DMS153 treated with DMSO at 0.1 percent for 48 hours (cell line): ENCODE results near the gene WNT1.

Experiments used
- DNase-seq: peaks from one replicate; lab custom pipeline; 2025; ENCODE audit not compliant: unreplicated experiment; lab: John Stamatoyannopoulos, UW

Gene WNT1

GRCh38 chr12:48980389-48980952 is 2.3 kb downstream of the WNT1 start:
- DNase-seq: no peak

DNA sequence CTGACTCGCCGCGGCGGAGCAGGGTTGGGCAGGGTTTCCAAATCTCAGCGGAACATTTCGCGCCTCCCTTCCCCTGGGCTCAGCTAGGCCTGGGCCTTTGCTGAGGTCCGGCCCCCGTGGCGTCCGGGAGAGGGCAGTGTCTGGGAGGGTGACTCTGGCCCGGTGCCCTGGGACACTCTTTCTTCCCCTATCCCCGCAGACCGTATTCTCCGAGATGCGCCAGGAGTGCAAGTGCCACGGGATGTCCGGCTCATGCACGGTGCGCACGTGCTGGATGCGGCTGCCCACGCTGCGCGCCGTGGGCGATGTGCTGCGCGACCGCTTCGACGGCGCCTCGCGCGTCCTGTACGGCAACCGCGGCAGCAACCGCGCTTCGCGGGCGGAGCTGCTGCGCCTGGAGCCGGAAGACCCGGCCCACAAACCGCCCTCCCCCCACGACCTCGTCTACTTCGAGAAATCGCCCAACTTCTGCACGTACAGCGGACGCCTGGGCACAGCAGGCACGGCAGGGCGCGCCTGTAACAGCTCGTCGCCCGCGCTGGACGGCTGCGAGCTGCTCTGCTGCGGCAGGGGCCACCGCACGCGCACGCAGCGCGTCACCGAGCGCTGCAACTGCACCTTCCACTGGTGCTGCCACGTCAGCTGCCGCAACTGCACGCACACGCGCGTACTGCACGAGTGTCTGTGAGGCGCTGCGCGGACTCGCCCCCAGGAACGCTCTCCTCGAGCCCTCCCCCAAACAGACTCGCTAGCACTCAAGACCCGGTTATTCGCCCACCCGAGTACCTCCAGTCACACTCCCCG is 3.0 kb downstream of the WNT1 start:
- no peak for DNase-seq

GRCh38 chr12:48981757-48982157 is 3.6 kb downstream of the WNT1 start:
- no peak for DNase-seq

DNA sequence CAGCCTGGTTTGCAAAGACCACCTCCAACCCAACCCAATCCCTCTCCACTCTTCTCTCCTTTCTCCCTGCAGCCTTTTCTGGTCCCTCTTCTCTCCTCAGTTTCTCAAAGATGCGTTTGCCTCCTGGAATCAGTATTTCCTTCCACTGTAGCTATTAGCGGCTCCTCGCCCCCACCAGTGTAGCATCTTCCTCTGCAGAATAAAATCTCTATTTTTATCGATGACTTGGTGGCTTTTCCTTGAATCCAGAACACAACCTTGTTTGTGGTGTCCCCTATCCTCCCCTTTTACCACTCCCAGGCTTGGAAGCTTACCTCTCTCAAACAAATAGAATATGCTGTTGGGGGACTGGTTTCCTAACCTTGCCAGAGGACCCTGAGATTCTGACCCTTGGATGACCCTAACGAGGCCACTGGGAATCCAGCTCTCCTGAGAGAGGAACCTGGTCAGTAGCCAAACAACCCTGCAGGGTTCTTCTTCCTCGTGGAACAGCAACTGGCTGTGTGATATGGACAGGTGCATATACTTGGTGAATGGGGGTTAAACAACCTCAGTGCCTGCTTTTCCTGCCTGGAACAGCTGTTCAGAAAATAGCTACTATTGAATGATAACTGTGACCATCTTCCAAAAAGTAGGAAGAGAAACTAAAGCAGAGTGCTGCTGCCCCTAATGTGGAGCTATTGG is 4.4 kb downstream of the WNT1 start:
- DNase-seq: no peak

DNA sequence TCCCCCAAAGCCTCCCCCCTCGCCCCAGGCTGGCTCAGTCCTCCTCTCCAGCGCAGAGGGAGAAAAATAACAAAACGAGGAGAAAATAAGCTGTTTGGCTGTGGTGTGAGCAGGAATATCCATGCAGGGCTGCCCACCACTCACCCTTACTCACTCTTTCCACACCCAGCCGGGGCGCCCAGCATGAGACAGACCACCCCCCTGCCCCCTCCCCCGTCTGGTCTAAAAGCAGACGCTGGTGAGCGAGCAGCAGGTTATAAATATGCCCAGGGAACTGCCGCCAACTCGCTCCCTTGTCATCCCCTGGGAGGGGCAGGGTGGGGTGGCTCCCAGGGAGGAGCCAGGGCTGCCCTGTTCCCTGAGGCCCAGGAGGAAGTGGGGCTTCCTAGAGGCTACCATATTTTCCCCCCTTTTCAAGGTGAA is 7.4 kb downstream of the WNT1 start:
- DNase-seq: no peak

DNA sequence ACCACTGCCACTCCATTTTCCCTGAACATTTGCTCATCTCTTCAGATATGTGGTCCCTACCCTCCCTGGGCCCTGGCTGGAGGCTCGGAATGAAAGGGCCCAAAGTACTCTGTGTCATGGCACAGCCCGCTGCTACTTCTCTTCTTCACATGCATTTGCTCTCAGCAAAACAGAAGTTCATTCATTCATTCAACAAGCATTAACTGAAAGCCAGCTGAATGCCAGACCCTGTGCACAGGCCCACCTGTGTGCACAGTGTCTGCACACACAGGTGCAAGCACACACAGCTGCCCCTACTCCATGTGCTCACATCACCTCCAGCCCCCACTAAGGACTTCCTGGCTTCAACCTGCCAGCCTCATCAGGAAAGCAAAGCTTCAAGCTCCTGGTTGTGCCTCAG is 7.8 kb downstream of the WNT1 start:
- no peak for DNase-seq

GRCh38 chr12:48986720-48987291 is 8.7 kb downstream of the WNT1 start:
- no peak for DNase-seq

DNA sequence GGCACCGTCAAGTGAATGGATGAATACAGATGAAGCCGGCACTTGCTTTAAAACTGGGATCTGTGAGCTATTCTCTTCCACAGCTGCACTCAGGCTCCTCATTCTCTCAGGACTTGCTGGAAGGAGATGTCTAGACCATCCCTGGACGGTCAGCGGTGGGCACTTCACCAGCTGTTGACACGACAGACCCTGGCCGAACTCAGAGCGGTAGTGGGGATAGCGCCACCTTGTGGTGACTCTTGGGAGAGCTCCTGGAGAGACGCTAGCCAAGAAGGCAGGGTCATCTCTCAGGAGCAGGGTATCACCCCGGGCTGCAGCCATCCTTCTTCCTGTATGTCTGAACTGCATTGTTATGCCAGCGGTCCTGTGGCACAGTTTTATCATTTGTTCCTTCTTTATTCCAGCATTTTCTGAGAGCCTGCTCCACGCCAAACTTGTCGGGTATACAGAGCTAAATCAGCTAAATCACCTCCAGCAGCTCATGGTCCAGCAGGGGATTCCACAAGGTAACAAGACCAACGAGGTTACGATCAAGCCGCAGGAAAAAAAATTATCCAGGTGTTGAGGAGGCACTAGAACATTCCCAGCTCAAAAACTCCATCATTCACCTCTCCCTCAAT is 10.0 kb downstream of the WNT1 start:
- peak; percentile 17 for DNase-seq

DNA sequence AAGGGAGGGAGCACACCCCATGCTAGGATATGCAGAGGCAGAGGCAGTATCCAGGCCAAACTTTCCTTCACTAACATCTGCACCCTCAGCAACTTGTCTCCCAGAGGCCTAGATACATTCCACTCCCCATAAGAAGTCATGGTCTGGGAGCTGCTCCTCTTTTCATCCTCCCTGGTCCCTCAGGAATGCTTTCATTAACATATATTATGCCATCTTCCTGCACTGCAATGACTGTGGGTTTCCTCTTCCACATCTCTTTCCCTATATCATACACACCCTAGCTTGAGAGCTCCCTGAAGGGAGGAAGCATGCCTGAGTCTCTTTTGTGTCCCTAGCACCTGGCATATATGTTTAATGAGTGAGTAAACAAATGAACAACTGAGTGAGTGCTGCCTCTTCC is 12.4 kb downstream of the WNT1 start:
- no peak for DNase-seq

DNA sequence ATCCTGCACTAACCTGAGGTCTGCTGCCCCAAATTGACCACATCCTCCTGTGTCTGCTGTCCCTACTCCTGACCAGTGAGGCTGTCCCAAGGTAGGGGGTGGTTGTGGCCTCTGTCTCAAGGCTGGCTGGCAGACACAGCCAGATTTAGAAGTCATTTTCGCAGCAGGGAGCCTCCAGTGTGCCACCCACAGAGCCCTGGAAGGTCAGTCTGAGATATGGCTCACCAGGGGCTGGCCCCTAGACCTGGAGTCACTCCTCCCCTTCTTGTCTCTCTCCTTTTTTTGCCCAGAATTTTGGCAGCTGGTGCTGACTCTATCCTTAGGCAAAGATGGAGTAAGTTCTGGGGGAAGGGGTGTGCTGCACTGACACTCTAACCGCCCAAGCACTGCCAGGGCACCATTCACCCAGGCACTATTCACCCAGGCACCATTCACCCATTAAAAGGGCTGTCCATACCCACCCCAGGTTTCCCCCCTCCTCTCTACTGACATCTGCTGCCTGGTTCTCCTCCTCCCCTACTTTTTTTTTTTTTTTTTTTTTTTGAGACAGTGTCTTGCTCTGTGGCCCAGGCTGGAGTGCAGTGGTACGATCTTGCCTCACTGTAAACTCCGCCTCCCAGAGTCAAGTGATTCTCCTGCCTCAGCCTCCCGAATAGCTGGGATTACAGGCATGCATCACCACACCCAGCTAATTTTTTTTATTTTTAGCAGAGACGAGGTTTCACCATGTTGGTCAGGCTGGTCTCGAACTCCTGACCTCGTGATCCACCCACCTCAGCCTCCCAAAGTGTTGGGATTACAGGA is 13.3 kb downstream of the WNT1 start:
- no peak for DNase-seq

DNA sequence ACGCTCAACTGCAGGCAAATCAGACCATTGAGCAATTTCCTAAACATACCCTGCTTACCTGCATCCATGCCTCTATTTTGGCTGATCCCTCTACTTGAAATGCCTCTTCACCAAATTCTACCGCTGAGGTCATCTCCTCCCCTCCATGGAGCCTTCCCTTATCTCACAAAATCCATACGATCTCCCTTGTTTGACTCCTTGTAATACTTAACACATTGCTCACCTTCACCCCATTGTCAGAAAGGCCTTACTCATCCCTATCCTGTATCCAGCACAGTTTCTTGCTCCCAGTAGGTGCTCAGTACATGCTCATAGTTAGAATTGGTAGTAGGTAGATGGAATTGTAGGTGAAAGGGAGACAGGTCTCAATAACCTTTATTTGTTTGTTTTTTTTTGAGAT is 15.7 kb downstream of the WNT1 start:
- DNase-seq: no peak

DNA sequence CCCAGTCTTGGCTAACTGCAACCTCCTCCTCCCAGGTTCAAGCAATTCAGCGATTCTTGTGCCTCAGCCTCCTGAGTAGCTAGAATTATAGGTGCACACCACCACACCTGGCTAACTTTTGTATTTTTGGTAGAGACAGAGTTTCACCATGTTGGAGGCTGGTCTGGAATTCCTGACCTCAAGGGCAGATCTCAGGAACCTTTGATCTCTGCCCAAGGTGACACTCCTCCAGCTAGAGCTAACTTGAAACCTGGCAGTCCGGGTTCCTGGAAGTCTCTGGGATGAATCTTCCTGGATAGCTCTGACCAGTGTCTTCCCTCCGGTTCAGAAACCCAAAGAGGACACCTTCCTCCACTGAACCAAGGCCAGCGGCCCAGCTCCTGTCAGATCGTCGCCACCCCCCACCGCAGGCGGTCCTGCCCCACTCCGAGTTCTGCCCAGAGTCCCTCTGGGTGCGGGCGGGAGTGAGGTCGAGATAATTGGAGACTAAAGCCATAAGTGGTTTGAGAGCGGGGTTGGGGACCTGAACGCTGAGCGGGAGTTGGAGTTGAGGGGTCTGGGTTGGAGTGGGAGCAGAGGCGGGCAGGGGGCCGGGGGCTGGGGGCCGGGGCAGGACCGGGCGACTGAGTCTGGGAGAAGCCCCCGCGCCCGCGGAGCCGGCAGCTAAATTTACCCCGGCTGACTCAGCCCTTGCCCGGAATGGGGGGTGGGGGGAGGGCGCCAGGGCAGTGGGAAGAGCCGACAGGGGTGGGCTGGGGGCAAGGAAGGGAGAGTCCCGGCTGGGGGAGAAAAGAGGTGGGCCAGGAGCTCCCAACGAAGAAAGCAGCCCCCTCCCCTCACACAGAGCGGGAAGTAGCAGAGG is 16.3 kb downstream of the WNT1 start:
- DNase-seq: no peak

DNA sequence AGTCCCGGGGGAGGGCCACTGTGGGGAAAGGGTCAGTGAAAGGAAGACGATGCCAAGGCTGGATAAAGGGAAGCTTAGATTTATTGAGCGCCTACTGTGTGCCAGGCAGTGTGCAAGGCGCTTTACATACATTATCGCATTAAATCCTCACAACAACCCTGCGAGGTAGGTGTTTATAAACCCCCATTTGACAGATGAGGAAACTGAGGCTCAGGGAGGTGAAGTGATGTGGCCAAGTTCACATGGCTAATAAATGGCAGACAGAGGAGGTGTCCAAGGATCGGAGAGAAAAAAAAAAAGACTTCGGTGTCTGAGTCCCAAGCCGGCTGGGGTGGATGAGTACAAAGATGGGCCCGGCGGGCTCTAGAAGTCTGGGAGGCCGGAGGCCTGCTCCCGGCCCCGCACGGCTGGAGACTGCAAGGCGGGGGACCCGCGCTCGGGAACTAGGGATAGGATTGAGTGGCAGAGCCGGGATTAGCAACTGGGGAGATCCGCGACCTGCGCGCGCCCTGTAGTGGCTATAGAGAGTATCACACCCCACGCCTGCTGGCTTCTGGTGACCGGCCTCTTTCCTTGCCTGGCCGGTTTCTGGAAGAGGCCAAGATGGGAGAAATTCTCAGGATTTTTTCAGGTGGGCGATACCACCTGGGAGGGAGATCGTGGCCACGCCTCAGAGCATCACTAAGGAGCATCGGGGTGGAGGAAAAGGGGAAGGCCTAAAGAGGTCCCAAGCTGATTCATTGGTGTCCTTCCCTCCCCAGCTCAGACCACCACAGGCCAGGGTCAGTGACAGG is 17.2 kb downstream of the WNT1 start:
- DNase-seq: peak; percentile 68

DNA sequence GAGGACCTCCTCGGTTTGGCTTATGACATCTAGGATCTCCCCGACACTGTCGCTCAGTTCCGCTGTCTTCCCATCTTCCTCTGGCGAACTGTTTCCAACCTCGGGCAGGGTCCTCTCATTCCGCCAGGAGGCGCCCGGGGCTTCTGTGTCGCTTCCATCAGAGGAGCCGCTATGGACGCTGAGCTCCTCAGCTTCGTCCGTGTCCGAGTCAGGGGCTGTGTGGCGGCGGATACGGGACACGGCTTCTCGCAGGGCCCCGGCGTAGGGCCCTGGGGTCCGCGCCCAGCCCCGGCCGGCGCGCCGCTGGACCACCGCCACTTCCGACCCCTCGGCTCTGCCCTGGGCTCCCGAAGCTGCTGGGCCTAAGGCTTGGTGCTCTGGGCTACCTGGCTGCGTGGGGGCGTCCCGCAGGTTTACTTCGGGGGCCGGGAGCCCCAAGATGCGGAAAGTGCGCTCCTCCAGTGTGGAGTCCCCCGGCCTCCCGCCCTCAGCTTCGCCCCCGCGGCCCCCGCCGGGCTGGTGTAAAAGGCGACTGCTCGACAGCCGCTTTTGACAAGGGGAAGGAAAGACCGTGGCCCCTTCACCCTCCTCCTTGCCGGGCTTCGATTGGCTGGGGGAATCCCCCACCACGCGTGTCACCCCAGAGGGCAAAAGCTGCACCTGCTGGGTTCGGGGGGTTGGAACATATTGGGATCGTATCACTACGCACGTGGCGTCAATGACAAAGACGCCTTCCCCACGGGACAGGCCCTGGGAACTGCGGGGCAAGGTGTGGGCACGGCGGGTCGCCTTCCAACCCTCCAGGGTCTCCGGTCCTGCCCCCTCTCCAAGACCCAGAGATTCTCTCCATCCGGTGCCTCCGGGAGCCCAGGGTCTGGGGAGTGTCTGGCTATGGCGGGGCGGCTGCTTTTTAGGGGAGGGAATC is 18.9 kb downstream of the WNT1 start:
- DNase-seq: peak; percentile 53

- no peak for DNase-seq
Measured at GRCh38 chr12:48997719-48998496, 19.8 kb downstream of the WNT1 start.

DNA sequence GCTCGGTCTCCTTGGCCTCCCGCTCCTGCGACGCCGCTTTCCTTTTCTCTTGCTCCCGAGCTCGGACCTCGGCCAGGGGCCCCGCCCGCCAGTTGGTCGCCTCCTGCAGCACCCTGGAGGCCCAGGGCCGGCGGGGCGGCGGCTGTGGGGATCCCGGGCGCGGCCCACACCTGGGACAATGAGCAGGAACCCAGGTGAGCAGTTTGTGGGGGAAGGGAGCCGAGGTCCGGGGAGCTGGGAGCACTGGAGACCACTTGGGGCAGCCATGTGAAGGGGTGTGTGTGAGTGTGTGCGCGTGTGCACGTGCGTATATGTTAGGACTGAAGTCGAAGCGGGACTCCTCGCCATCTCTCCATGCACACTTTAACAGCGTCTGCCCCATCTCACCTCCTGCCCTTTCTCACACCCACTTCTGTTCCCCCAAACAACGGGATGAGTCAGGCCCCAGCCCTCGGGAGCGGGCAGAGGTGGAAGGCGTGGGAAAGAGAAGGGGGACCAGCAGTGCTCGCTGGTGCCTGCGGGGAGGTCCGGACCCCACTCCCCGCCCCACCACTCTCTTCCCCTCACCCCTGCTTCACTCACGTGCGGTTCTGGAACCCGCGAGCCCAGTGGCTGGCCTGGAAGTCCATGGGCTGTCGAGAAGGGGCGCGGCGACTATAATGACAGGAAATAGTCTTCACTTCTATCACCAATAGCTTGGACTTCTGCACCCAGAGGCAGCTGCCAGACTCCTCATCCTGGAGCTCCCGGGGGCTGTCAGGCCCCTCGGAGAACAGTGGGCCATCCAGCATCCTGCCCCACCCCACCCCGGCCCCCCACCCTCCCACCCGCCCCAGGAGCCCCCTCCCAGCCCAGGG is 20.6 kb downstream of the WNT1 start:
- no peak for DNase-seq
